Fibroblast of skin of right quadriceps (primary cell): ENCODE results near the gene HRAS.

ENCODE experiments used
- DNase-seq: peaks from one replicate; pipeline ENCODE4 v3.0.0-alpha.2; 2013

The HRAS gene

DNA sequence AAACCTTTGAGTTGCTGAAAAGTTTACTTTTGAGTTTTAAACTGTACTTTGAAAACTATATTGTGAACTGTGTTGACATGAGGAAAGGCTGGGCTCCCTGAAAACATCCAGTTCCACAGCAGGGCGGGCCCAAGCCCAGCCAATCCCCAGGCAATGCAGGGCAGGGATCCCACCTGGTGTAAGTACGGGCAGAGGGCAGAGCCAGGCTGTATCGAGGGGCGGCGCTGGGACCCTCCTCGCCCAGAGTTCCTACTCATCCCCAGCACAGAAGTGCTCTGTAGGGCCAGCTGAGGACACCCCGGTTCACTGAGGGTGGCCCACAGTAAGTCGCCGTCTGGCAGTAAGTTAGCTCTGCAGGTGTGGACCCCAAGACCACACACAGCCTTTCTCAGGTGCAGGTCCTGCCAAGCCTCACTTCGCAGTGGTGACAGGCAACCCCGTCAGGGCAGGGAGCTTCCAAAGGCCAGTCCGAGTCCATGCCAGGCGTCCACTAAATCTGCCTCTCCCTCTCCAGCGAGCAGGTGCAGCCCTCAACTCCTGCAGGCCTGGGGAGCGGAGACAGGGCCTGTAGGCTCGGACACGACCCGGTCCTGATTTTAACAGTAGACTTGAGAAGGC is 31.7 kb upstream of the HRAS start:
- no peak for DNase-seq

DNA sequence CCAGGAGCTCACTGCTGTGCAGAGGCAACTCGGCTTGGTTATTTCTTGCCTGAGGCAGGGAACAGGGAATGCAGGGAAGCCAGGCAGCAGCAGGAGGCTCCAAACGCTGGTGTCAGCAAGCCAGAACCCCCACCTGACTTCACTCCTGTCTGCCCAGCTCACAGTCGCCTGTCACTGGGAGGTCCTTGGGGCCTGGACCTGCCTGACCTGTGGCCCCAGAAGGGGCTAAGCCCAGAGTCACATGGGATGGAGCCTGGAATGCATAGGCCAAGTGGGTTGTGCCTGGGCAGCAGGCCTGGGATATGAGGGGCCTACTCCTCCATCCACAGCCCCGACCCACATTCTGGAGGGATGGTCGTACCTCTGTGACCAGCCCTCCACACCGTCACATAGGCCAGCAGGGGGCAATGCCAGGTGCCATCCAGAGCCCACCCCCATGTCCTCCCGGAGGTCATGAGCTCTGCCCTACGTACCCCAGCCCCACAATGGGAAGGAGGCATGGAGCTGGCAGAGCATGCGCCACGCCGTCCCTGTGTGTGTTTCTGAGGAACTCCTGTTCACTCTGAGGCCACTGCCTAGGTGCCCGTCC is 30.6 kb upstream of the HRAS start:
- no peak for DNase-seq

DNA sequence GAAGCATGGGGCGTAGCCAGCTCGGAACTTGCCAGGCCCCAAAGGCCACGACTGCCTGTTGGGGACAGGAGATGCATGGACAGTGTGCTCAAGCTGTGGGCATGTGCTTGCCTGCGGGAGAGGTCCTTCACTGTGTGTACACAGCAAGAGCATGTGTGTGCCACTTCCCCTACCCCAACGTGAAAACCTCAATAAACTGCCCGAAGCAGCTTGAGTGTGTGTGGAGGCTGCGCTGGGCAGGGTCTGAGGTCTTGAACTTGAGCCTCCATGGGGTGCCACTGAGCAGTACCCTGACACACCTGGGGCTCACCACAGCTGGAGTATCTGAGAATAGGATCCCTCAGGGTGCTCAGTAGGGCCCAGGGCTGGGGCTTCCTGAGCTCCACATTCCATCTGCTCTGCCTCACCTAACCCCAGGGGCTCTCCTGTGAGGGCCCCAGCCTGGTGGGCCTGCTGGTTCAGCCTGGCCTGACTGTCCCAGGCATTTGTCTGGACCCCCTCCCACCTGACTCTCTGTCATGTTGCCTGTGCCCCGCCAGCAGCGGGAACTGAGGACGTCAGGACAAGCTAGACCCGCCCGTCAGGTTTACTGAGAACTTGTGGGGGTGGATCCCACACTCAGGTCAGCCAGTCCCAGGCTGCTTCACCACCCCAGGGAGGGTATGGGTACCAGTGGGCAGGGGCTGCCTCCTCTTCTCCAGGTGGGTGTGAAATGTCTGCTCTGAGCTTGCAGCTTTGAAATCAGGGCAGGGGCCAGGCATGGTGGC is 28.6 kb upstream of the HRAS start:
- DNase-seq = no peak

DNA sequence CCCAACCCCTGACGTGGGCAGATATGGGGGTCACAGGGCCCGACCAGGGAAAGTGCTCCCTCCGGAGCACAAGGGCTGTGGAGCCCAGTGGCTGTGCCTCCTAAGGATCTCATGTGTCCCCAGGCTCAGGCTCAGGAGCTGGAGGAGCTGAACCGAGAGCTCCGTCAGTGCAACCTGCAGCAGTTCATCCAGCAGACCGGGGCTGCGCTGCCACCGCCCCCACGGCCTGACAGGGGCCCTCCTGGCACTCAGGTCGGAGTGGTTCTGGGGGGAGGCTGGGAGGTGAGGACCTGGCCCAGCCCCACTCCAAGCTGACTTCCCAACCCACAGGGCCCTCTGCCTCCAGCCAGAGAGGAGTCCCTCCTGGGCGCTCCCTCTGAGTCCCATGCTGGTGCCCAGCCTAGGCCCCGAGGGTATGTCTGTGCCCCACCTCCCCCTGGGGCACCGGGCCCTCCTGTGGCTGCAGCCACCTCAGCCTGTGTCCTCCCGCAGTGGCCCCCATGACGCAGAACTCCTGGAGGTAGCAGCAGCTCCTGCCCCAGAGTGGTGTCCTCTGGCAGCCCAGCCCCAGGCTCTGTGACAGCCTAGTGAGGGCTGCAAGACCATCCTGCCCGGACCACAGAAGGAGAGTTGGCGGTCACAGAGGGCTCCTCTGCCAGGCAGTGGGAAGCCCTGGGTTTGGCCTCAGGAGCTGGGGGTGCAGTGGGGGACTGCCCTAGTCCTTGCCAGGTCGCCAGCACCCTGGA is 27.9 kb upstream of the HRAS start:
- no peak for DNase-seq

DNA sequence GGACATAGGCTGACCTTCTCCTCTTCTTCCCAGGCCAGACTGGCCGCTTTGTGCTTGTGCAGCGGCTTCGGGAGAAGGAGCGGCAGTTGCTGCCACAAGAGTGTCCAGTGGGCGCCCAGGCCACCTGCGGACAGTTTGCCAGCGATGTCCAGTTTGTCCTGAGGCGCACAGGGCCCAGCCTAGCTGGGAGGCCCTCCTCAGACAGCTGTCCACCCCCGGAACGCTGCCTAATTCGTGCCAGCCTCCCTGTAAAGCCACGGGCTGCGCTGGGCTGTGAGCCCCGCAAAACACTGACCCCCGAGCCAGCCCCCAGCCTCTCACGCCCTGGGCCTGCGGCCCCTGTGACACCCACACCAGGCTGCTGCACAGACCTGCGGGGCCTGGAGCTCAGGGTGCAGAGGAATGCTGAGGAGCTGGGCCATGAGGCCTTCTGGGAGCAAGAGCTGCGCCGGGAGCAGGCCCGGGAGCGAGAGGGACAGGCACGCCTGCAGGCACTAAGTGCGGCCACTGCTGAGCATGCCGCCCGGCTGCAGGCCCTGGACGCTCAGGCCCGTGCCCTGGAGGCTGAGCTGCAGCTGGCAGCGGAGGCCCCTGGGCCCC is 26.8 kb upstream of the HRAS start:
- no peak for DNase-seq

DNA sequence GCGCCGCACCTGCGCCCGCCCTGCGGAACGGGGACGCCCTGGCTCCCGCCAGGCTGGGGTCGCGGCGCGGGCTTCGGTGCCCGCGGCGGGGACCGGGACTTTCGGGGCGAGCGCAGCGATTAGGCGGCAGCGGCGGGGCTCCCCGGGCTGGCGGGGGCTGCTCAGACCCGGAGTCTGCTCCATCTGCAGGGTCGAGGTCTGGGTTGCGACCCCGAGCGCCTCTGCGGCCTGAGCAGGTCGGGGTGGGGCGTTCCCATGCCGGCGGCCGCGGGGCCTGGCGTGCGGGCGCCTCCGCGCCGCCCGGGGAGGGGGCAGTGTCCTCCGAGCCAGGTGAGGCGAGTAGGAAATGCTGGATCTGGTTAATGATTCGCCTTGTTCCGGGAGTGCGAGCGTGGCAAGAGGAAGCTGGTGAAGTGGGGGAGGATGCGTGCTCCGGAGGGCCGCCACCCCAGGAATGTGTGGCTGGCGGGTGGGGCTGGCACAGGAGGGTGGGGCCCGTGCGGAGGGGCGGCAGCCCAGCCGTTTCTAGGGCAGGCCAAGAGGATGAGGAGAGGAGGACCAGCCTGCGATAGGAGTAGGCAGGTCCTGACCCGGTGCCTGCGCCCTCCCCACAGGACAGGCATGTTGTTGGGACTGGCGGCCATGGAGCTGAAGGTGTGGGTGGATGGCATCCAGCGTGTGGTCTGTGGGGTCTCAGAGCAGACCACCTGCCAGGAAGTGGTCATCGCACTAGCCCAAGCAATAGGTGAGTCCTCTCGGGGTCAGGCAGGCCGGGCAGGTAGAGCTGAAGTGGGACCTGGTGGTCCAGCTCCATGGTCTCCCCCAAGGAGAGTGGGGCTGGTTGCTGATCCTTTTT is 26.0 kb upstream of the HRAS start:
- no peak for DNase-seq

DNA sequence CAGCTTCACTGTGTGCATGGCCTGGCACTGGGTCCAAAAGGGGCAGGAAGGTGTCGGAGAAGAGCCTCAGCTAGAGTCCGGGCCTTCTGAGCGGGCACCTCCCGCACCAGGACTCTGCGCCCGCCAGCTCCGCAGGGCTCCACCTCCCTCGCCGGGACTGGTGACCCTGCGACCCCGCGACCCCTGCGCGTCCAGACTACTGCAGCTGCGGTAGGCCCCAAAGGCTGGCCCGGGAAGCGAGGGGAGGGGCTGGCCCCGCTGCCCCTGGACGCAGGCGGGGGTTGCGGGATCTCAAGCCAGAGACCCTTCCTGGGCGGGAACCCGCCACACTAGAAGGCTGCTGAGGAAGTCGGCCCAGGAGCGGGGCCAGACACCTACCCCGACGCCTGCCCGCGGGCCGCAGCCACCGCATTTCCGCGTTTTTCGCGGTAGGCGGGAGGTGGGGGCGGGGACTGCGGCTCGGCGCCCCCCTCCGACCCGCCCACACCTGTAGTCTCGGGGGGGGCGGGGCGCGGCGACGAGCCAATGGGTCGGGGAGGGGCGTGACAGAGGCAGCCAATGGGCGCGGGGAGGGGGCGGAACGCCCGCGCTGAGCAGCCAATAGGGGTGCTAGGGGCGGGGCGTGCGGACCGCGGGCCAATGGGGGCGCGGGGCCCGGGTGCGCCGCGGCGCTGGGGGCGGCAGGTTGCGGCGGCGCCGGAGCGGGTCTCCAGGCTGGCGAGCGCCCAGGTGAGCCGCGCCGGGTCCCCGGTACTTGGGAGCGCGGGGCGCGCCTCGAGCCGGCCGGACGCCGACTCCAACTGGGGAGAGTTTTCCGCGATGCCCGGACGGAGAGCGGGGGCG is 25.1 kb upstream of the HRAS start, which contains the start of the genes LMNTD2 and RASSF7:
Gene LMNTD2 (minus strand): TSS at position 434 of the 843 bp plus-strand sequence. CDS start 22 bp downstream, at position 412.
Gene RASSF7 (plus strand): TSS at position 666 of the 843 bp plus-strand sequence. CDS start 799 bp downstream, outside the sequence.
- DNase-seq = peak; percentile 80

DNA sequence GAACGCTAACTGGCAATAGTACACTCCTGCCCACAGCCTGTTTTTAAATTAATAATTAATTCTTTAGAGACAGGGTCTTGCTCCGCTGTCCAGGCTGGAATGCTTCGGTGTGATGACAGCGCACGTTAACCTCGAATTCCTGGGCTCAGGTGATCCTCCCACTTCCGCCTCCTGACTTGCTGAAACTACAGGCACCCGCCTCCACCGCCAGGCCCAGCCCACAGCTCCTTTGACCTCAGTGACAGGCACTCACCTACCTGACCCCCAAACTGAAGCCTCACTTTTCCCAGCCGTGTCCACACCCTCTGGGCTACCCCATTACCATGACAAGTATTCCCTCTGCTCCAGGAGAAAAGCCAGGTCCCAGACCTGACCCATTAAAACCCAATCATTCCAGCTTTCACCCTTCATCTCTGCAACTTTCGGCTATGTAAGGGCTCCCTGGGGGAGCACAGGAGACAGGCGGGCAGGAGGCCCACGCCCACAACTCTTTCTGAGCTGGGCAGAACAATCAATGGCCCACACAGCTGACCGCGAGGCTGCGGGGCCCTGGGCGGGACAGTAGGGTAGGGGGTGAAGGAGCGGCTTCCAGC is 24.4 kb upstream of the HRAS start:
- DNase-seq = no peak

DNA sequence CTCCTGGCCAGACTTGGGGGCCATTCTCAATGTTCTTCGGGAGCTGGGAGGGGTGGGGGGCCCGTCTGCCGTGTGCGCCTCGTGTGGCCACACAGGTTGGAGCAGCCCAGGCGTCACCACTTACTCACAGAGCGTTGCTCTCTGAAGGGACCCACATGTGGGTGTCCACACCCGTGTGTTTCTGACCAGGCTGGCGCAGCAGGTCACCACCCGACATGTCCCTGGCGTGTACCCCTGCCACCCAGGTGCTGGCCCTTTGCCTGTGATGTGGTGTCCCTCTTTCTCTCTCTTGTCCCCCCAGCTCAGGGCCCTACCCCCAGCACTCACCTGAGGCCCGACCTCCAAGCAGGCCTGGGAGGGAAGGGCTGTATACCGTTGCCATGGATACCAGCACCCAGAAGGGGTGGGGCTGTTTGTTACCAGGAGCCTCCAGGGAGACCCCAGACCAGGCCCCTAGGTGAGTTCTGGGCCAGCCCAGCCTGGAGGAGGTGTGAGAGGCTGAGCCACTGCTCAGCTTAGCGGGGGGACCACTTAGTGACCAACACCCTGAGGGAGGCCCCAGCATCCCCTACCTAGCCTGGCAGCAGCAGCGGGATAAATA is 23.7 kb upstream of the HRAS start:
- no peak for DNase-seq

DNA sequence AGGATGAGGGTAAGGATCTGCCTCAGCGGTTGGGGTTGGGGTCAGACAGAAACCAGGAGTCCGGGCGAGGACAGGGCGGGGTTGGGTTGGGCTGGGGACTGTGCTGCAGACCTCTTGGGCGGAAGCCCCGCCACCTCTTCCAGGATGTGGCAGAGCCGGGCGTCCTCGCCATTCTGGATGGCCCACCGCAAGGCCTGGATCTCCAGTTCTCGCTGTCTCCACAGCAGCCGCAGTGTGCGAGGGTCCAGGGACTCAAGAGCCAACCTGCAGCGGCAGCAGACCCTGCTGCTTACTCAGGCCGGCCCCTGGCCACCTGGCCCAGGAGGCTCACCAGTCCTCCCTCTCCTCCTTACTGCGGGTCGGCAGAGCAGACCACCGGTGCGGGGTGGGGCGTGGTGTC is 23.1 kb upstream of the HRAS start:
- no peak for DNase-seq

DNA sequence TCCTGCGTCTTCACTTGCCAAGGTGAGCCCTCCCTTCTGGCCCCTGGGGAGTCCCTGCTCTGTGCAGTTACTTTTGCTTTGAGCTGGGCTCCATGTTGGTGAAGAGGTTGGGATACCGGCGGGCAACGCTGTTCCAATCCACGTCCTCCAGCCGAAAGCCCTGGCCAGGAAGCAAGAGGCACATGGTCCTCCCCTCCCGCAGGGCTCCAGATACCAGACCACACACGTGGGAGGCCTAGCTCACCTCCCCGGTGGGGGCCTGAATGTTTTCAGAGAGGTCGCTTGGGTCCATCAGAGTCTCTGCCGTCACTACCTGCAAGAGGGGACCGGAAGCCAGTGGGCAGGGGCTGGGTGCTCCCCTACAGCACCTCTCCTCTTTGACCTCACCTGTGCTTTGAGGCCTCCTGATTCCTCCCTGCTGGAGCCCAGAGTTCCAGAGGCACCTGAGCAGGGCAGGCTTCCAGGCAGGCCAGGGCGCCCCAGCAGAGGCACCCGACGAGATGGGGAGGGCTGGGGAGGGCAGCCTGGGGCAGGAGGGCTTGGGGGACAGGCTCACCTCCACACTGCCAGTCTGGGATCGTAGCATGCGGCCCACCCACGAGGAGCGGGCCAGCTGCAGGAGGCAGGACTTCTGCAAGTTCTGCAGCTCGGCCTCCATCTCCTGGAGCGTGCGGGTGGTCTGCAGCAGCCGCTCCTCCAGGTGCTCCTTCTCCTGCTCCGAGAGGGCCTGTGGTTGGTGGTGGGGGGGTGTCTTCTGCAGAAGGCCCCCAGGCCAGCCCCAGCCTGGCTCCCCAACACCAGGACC is 22.2 kb upstream of the HRAS start:
- DNase-seq = no peak

DNA sequence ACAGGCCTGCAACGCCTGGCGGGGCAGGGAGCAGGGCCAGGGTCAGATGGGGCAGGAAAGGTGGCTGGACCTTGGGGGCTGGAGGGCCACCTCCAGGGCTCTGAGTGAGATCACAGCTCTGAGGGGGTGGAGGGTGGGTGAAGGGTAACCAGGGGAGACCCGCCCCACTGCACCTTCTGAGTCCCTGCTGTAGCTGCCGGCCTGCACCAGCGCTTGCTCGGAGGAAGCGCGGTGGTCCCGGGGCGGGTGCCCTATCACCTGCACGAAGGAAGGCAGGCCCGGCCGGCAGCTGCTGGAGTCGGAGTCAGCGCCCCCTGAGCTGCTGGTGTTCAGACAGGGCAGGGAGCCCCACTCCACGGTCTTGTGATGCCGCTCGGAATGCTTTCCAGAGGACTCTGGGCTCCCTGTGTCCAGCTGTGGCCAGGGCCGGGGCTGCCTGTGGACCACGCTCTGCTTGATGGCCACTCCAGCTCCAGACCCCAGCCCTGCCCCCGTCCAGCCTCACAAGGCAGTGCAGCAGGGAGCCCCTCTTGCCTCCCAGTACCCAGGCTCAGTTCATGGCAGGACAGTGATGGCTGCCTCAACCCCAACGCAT is 21.4 kb upstream of the HRAS start:
- DNase-seq = no peak

DNA sequence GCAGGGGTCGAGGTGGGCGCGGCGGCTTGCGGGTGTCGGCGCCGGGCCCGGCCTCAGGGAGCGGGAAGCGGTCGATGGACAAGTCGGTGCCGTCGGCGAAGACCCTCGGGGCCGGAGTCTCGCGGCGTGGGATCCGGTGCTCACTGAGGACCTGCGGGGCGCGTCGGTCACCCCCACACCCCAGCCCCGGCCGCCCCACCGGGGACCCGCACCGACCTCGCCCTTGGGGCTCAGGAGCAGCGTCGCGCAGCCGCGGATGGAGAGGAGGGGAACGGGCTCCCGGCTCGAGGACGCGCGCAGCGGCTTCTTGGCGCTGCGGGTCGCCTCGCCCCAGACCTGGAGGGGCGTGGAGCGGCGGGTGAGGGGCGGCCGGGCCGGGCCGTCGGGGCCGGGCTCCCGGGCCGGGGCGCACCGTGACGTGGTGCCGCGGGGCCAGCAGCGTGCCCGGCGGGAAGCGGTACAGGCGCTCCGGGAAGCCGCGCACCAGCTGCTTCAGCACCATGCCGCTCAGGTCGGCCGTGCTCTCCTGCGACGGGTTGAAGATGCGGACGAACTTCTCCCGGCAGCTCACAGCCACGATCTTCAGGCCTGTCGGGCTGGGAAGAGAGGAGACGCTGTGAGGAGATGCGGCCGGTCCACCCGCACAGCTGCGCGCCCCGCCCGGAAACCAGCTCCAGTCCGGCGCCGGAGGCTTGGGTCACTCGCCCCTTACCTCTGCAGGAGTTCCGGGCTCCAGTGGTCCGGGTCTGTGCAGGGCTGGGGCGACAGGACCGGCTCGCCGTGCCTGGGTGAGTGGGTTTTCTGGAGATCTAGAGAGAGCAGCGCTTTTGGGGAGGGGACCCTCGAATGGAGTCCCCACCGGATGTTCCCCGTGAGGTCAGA is 20.6 kb upstream of the HRAS start:
- no peak for DNase-seq

DNA sequence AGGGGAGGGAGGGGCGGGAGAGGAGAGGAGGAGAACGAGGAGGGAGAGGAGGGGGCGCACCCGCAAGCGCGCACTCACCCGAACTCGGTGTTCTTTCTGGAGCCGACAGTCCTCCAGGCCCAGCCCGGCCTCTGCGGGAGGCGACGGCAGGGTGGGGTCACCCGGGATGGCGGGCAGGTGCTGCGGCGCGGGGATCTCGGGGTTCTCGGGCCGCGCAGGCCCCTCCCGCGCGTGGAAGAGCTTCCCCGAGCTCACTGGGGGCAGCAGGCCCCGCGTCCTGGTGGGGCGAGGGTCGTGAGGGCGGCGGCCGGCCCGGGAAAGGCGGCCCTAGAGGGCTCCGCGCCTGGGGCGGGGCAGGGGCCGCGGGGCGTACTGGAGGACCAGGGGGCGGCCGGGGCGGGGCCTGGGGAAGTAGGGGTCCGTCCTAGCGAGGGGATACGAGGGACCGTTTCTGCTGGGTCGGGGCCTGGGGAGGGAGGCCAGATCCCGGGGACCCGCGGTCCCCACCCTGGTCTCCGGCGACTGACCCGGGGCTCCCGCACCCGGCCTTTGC is 19.9 kb upstream of the HRAS start:
- DNase-seq = no peak

DNA sequence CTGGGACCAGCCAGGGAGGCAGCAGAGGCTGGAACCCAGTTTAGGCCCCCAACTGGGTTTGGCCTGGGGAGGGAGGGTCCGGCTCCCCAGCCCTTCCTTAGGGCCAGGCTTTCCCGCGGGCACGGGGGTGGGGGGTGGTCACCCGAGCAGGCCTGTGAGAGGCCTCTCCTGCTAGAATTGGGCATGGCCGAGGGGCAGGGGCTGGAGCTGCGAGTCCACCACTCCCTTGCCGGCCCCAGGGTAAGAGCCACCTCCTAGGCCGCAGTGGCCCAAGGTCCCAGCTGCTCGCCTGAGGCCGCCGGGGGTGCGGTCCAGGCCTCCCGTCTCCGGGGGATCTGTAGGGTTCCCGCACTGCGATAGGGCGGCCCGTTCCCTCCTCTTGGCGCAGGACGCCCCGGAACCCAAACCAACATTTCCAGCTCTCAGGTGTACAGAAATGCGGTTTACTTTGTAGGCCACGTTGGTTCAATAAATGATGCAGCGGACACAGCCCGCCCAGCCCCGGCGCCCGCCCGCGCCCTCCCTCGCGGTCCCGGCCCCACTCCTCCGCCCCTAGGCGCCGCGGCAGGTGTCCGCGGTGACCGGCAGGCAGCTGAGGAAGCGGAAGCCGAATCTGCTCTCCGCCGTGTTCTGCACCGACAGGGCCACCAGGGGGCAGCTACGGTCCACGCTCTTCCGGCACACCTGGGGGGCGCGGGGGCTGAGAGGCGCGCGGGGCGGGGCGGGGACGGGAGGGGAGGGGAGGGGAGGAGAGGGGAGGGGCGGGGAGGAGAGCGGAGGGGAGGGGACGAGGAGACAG is 19.3 kb upstream of the HRAS start:
- DNase-seq = peak; percentile 23

DNA sequence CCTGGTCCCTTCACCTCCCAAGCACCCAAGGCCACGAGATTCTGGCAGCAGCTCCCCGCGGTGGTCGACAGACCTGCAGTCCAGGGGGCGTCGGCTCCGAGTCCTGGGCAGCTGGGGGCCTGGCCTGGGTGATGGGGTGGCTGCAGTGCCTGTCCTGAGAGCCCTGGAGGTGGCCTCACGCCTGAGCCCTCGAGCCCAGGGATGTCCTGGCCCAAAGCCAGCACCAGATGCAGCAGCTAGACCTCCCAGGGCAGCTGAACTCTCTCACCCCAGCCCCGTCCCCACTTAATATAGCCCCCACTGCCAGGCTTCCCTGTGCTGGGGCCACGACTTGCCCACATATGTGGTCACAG is 18.6 kb upstream of the HRAS start:
- DNase-seq = no peak
